CD4-positive, alpha-beta memory T cell (primary cell): Measurements from ENCODE around the gene TBC1D9. TPM values are rescaled to one million over a fixed set of nuclear protein-coding genes. Genes with fewer than 3 reads are reported as not detected.

Experiments used
- CTCF ChIA-PET: fragments of 350-600 bp; sonication (Branson Sonifier 250); formaldehyde crosslinking; loops from one replicate; lab custom pipeline; 2021; ENCODE audit warnings: inconsistent platforms; ENCODE audit not compliant: partially characterized antibody; lab: Charles Lee
- POLR2A ChIA-PET: fragments of 350-600 bp; sonication (Branson Sonifier 250); formaldehyde crosslinking; loops from one replicate; lab custom pipeline; 2021; ENCODE audit not compliant: partially characterized antibody; lab: Charles Lee
- DNase-seq, 5 donors: peaks; one replicate each; pipeline versions ENCODE4 v3.0.0 to v3.0.0-alpha.2; 2020 to 2022; ENCODE audit warnings: mixed read lengths in 1 of 5
- H3K27ac ChIP-seq: one replicate; pipeline ENCODE4 v1.7.0; 2013; ENCODE audit warnings: low read depth, low read length
- H3K27me3 ChIP-seq: 2 replicates; pipeline ENCODE4 v1.7.0; 2013; ENCODE audit warnings: mild to moderate bottlenecking, low read length, moderate library complexity; ENCODE audit not compliant: insufficient read depth
- H3K36me3 ChIP-seq: 2 replicates; pipeline ENCODE4 v1.7.0; 2013; ENCODE audit warnings: mild to moderate bottlenecking, low read length, moderate library complexity; ENCODE audit not compliant: insufficient read depth
- H3K4me1 ChIP-seq: 2 replicates; pipeline ENCODE4 v1.7.0; 2013; ENCODE audit warnings: mild to moderate bottlenecking, low read length, moderate library complexity; ENCODE audit not compliant: insufficient read depth
- H3K4me3 ChIP-seq, 2 donors: one replicate each; pipeline ENCODE4 v1.7.0; 2013; ENCODE audit warnings: low read length in 2 of 2, mild to moderate bottlenecking in 1 of 2
- H3K9me3 ChIP-seq, 2 donors: one replicate each; pipeline ENCODE4 v1.7.0; 2013; ENCODE audit warnings: low read length in 2 of 2, control low read depth in 1 of 2; ENCODE audit not compliant: control insufficient read depth in 1 of 2
- H3K27ac Mint-ChIP-seq, 7 donors: one replicate each; pipeline ENCODE4 v1.8.0; 2020 to 2021; ENCODE audit warnings: mixed read lengths in 7 of 7, mild to moderate bottlenecking in 6 of 7, inconsistent platforms in 3 of 7, moderate library complexity in 3 of 7
- H3K27me3 Mint-ChIP-seq, 2 donors: one replicate each; pipeline ENCODE4 v1.8.0; 2020 to 2021; ENCODE audit warnings: mixed read lengths in 2 of 2
- H3K36me3 Mint-ChIP-seq, 2 donors: one replicate each; pipeline ENCODE4 v1.8.0; 2020 to 2021; ENCODE audit warnings: mixed read lengths in 2 of 2, inconsistent platforms in 1 of 2, mild to moderate bottlenecking in 1 of 2
- H3K4me1 Mint-ChIP-seq, 4 donors: one replicate each; pipeline ENCODE4 v1.8.0; 2020 to 2021; ENCODE audit warnings: mixed read lengths in 4 of 4, mild to moderate bottlenecking in 1 of 4
- H3K4me3 Mint-ChIP-seq, 8 donors: one replicate each; pipeline ENCODE4 v1.8.0; 2020 to 2021; ENCODE audit warnings: mixed read lengths in 8 of 8, mild to moderate bottlenecking in 7 of 8, moderate library complexity in 6 of 8, inconsistent platforms in 3 of 8
- H3K9me3 Mint-ChIP-seq, 8 donors: one replicate each; pipeline ENCODE4 v1.8.0; 2020 to 2021; ENCODE audit warnings: mixed read lengths in 8 of 8, mild to moderate bottlenecking in 5 of 8, inconsistent platforms in 3 of 8, moderate library complexity in 1 of 8
- intact Hi-C: fragments of 100-400 bp; cut with micrococcal nuclease; formaldehyde crosslinking; loops from one replicate; pipeline ENCODE4 v1.15.1; 2023
- polyA plus RNA-seq, 2 donors: library from polyadenylated mRNA; unstranded; fragments of 300-500 nt; fragmentation: Illumina TruSeq; gene quantifications; one replicate each; pipeline ENCODE4 v1.2.3, GENCODE V29; 2021
- total RNA-seq, 2 experiments: library from RNA; stranded (reverse); gene quantifications; one replicate each; pipeline ENCODE4 v1.2.3, GENCODE V29; 2021

TBC1D9 gene
- total and polyA plus RNA-seq, 4 experiments from 2014 or later, result 0.34 to 0.67 (median 0.38) TPM; not detected in 1

DNA sequence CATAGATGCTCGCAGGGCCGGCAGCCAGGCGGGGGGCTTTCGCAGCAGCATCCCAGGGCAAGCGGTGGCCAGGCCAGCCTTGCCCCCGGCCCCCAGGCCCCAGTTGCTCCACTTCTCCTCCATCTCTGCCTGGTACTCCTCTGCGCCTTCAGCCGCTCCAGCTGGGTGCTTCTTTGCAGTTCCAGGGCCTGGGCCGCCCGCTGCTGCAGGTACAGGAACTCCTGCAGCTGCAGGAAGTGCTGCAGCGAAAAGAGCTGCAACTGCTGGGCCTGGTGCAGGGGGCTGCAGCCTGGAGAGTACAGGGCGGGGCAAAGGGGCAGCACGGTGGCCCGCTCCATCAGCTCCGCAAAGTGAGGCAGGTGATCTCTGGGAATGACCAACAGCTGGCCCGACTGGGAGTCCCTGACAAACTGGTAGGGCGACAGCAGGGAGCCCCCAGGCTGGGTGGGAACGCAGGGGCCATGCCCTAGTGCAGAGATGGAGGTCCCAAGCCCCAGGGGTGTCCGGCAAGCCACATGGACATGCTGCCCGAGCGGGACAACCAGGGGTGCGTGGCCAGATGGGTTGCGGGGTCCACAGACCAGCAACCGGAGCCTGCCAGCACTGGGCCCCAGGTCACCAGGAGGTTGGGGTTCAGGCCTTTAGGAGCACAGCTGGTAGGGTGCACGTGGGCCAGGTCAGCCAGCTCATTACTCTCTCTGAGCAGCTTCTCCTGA, 111.6 kb downstream of the TBC1D9 start:
- no peak overlapping the region for H3K4me3 Mint-ChIP-seq
- intact Hi-C loops, result no loop called here
- H3K27ac Mint-ChIP-seq, result no peak overlapping the region
- no peaks in the 10 kb centered on the region for H3K9me3 ChIP-seq
- CTCF ChIA-PET, result no interaction called here
- H3K36me3 ChIP-seq, result no peaks in the 10 kb centered on the region
- POLR2A ChIA-PET, result no interaction called here
- no peaks in the 10 kb centered on the region for H3K36me3 Mint-ChIP-seq
- H3K27me3 ChIP-seq, result no peaks in the 10 kb centered on the region
- H3K27me3 Mint-ChIP-seq, result peaks cover 6 to 13% of the 10 kb centered on the region in 2 donors
- H3K4me3 ChIP-seq, result no peak overlapping the region
- no peaks in the 10 kb centered on the region for H3K4me1 Mint-ChIP-seq
- H3K9me3 Mint-ChIP-seq, result no peaks in the 10 kb centered on the region
- no peak for DNase-seq
- H3K4me1 ChIP-seq, result no peaks in the 10 kb centered on the region
- no peak overlapping the region for H3K27ac ChIP-seq

- Histone ChIP-seq H3K9me3 (no peaks in the 10 kb centered on the region), H3K36me3 (no peaks in the 10 kb centered on the region), H3K27me3 (no peaks in the 10 kb centered on the region), H3K4me1 (no peaks in the 10 kb centered on the region), H3K4me3 (no peak overlapping the region), H3K27ac (no peak overlapping the region)
- no peaks in the 10 kb centered on the region for H3K4me1 Mint-ChIP-seq
- H3K27me3 Mint-ChIP-seq, result peaks cover 2 to 16% of the 10 kb centered on the region in 2 donors
- POLR2A ChIA-PET, result no interaction called here
- intact Hi-C loops, result no loop called here
- CTCF ChIA-PET, result no interaction called here
- H3K36me3 Mint-ChIP-seq, result no peaks in the 10 kb centered on the region
- no peak for DNase-seq
- no peaks in the 10 kb centered on the region for H3K9me3 Mint-ChIP-seq
- H3K27ac Mint-ChIP-seq, result no peak overlapping the region
- no peak overlapping the region for H3K4me3 Mint-ChIP-seq
Measured at GRCh38 chr4:140643571-140644055, 112.6 kb downstream of the TBC1D9 start.

- Histone ChIP-seq H3K4me1 (no peaks in the 10 kb centered on the region), H3K4me3 (no peak overlapping the region), H3K27ac (no peak overlapping the region), H3K27me3 (no peaks in the 10 kb centered on the region), H3K36me3 (no peaks in the 10 kb centered on the region), H3K9me3 (no peaks in the 10 kb centered on the region)
- H3K27ac Mint-ChIP-seq, result no peak overlapping the region
- intact Hi-C loops, result no loop called here
- CTCF ChIA-PET, result no interaction called here
- H3K27me3 Mint-ChIP-seq, result peaks cover 1 to 16% of the 10 kb centered on the region in 2 donors
- no peaks in the 10 kb centered on the region for H3K4me1 Mint-ChIP-seq
- DNase-seq, result no peak
- POLR2A ChIA-PET, result no interaction called here
- H3K36me3 Mint-ChIP-seq, result no peaks in the 10 kb centered on the region
- H3K4me3 Mint-ChIP-seq, result no peak overlapping the region
- no peaks in the 10 kb centered on the region for H3K9me3 Mint-ChIP-seq
Measured at GRCh38 chr4:140642674-140643437, 113.3 kb downstream of the TBC1D9 start.

DNA sequence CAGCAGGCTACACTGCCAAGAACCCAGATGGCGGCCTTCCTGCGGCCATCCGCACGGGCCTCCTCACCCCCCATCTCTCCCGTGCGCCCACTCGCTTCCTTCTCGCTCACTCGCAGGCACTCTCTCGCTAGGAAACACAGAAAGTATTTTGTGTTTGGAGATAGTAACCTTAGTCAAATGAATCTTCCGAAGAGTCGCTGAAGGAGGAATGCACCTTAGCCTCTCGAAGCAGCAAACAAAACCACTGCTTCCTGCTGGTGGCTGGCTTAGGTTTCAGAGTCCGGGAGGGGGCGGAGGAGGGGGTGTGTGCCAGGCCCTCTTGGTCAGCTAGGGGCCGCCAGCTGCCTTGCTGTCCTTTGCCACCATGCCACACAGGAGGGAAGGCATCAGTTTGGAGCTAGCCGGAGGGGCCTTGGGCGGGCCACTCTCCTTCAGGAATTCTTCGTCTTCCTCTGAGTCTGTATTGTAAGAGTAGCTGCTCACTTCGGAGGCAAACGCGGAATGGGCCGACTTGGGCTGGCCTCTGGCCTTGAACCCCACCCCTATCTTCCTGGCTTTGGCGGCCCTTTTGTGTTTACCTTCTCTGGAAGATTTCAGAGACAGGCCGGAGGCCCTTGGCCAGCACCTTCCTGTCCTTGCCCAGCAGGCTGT, 114.3 kb downstream of the TBC1D9 start:
- Mint-ChIP-seq H3K27ac (no peak overlapping the region), H3K9me3 (no peaks in the 10 kb centered on the region), H3K27me3 (peaks cover 1 to 21% of the 10 kb centered on the region in 2 donors), H3K4me1 (no peaks in the 10 kb centered on the region), H3K4me3 (peak overlapping the region in 2 of 8 donors; percentile 31 to 50), H3K36me3 (no peaks in the 10 kb centered on the region)
- no peaks in the 10 kb centered on the region for H3K4me1 ChIP-seq
- H3K36me3 ChIP-seq, result no peaks in the 10 kb centered on the region
- ChIA-PET CTCF (no interaction called here), POLR2A (no interaction called here)
- no peaks in the 10 kb centered on the region for H3K27me3 ChIP-seq
- no peak overlapping the region for H3K4me3 ChIP-seq
- no peak for DNase-seq
- no peaks in the 10 kb centered on the region for H3K9me3 ChIP-seq
- H3K27ac ChIP-seq, result no peak overlapping the region
- intact Hi-C loops, result no loop called here

- no peaks in the 10 kb centered on the region for H3K36me3 Mint-ChIP-seq
- Histone ChIP-seq H3K4me1 (no peaks in the 10 kb centered on the region), H3K27me3 (no peaks in the 10 kb centered on the region), H3K9me3 (no peaks in the 10 kb centered on the region), H3K27ac (no peak overlapping the region), H3K4me3 (no peak overlapping the region), H3K36me3 (no peaks in the 10 kb centered on the region)
- ChIA-PET POLR2A (no interaction called here), CTCF (no interaction called here)
- no peak overlapping the region for H3K4me3 Mint-ChIP-seq
- no peaks in the 10 kb centered on the region for H3K4me1 Mint-ChIP-seq
- H3K9me3 Mint-ChIP-seq, result no peaks in the 10 kb centered on the region
- intact Hi-C loops, result no loop called here
- H3K27me3 Mint-ChIP-seq, result peaks cover 1 to 26% of the 10 kb centered on the region in 2 donors
- DNase-seq, result no peak
- H3K27ac Mint-ChIP-seq, result no peak overlapping the region
Measured at GRCh38 chr4:140641105-140641555, 115.1 kb downstream of the TBC1D9 start.

DNA sequence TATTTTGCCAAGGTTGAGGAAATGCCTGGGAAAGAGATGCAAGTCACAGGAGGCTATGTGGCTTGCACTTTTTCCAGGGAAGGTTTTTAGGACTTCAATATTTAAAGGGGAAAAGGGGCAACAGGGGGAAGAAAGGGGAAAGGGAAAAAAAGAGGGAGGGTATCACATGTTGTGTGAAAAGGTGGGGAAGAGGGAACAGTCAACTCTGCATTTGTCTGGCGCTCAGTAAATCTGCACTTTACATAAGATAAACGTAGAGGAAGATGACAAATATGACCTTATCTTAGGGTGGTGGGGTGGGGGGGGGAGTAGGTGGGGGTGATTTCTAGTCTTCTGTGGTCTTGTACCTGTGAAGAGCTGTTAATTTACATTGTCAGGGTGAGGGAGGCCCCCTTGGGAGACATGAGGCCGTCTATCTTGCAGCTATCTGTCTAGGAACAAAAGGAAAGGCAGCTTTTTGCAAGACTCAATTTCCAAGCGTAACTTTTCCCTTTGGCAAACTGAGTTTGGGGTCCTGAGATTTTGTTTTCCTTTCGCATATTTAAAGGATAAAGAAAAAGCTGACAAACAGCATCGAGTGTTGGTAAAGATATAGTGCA, 115.9 kb downstream of the TBC1D9 start:
- ChIA-PET POLR2A (no interaction called here), CTCF (interaction anchor here (0.5 kb wide), 1 partner anchor 94 kb away, joined by 3 read pairs; no protein-coding TSS in a partner anchor)
- peaks cover 1 to 22% of the 10 kb centered on the region in 2 donors for H3K27me3 Mint-ChIP-seq
- Histone ChIP-seq H3K36me3 (no peaks in the 10 kb centered on the region), H3K27ac (no peak overlapping the region), H3K27me3 (no peaks in the 10 kb centered on the region), H3K4me1 (no peaks in the 10 kb centered on the region), H3K9me3 (no peaks in the 10 kb centered on the region), H3K4me3 (no peak overlapping the region)
- H3K4me1 Mint-ChIP-seq, result no peaks in the 10 kb centered on the region
- no peak overlapping the region for H3K27ac Mint-ChIP-seq
- no peaks in the 10 kb centered on the region for H3K9me3 Mint-ChIP-seq
- no peak for DNase-seq
- no peak overlapping the region for H3K4me3 Mint-ChIP-seq
- intact Hi-C loops, result no loop called here
- H3K36me3 Mint-ChIP-seq, result no peaks in the 10 kb centered on the region

DNA sequence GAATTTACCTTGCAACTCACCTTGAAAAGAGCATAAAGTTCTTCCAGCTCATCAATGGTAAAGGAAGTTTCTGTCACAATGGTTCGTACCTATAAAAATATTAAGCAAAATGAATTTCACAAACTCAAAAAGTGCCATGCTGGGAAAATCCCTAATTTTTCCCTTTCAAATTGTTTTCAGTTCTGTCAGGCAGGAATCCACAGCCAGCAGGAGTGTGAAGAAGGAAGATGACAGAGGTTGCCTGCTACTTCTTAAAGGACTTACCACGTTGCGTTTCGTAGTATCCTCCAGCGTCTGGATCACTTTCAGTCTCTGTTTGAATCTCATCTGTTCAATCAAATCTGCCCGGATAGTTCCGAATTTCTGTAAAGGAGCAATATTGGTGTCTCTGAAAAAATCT, 117.1 kb downstream of the TBC1D9 start:
- Histone ChIP-seq H3K36me3 (no peaks in the 10 kb centered on the region), H3K27ac (no peak overlapping the region), H3K9me3 (no peaks in the 10 kb centered on the region), H3K4me1 (no peaks in the 10 kb centered on the region), H3K27me3 (no peaks in the 10 kb centered on the region), H3K4me3 (no peak overlapping the region)
- intact Hi-C loops, result no loop called here
- no peaks in the 10 kb centered on the region for H3K36me3 Mint-ChIP-seq
- H3K27ac Mint-ChIP-seq, result no peak overlapping the region
- H3K9me3 Mint-ChIP-seq, result no peaks in the 10 kb centered on the region
- peaks cover 1 to 30% of the 10 kb centered on the region in 2 donors for H3K27me3 Mint-ChIP-seq
- no peaks in the 10 kb centered on the region for H3K4me1 Mint-ChIP-seq
- ChIA-PET CTCF (interaction anchor here (1.3 kb wide), 1 partner anchor 11 kb away, joined by 3 read pairs; no protein-coding TSS in a partner anchor), POLR2A (no interaction called here)
- no peak overlapping the region for H3K4me3 Mint-ChIP-seq
- no peak for DNase-seq
